HL-60 (cell line): Measurements from ENCODE around the gene KCND2.

Source experiments
- DNase-seq, 2 experiments: peaks; one replicate each; pipeline ENCODE4 v3.0.0-alpha.2; 2010 to 2020; ENCODE audit warnings: low read depth in 1 of 2, low spot score in 1 of 2
- H3K27ac ChIP-seq: fragments of 250-450 bp; sonication (Bioruptor Pico); replicated peaks from 2 replicates; pipeline ENCODE4 v1.5.1; 2020; ENCODE audit warnings: mild to moderate bottlenecking, moderate library complexity
- H3K27me3 ChIP-seq: fragments of 250-450 bp; sonication (Bioruptor Pico); 2 replicates; pipeline ENCODE4 v1.5.1; 2021; ENCODE audit warnings: mild to moderate bottlenecking, moderate library complexity; ENCODE audit not compliant: insufficient read depth, poor library complexity, severe bottlenecking
- H3K4me3 ChIP-seq: replicated peaks from 2 replicates; pipeline ENCODE4 v1.5.1; 2011; ENCODE audit warnings: mild to moderate bottlenecking, control low read depth, low read length; ENCODE audit not compliant: insufficient read depth
- GABPA ChIP-seq: IDR thresholded peaks from 2 replicates; pipeline ENCODE4 v1.6.1; 2012; ENCODE audit warnings: low read depth
- POLR2AphosphoS5 ChIP-seq: IDR thresholded peaks from 2 replicates; pipeline ENCODE4 v1.6.1; 2012; ENCODE audit warnings: low read depth
- SPI1 ChIP-seq: IDR thresholded peaks from 2 replicates; pipeline ENCODE4 v1.6.1; 2012; ENCODE audit warnings: low read depth, mild to moderate bottlenecking, borderline replicate concordance
- long read RNA-seq: library from polyadenylated mRNA; unstranded; transcript quantifications from one replicate; pipeline ENCODE4 v2.0.0, GENCODE V29; 2020
- TF ChIP-seq, protein P1 (sequence below): IDR thresholded peaks from one replicate; pipeline ENCODE4 v1.5.1; 2011; ENCODE audit warnings: low read length, control low read depth, inconsistent platforms; ENCODE audit not compliant: insufficient read depth
- TF ChIP-seq, protein P2 (sequence below): IDR thresholded peaks from 2 replicates; pipeline ENCODE4 v1.6.1; 2012; ENCODE audit warnings: low read depth; ENCODE audit not compliant: insufficient replicate concordance

The KCND2 gene
- long read RNA-seq = 0 reads

DNA sequence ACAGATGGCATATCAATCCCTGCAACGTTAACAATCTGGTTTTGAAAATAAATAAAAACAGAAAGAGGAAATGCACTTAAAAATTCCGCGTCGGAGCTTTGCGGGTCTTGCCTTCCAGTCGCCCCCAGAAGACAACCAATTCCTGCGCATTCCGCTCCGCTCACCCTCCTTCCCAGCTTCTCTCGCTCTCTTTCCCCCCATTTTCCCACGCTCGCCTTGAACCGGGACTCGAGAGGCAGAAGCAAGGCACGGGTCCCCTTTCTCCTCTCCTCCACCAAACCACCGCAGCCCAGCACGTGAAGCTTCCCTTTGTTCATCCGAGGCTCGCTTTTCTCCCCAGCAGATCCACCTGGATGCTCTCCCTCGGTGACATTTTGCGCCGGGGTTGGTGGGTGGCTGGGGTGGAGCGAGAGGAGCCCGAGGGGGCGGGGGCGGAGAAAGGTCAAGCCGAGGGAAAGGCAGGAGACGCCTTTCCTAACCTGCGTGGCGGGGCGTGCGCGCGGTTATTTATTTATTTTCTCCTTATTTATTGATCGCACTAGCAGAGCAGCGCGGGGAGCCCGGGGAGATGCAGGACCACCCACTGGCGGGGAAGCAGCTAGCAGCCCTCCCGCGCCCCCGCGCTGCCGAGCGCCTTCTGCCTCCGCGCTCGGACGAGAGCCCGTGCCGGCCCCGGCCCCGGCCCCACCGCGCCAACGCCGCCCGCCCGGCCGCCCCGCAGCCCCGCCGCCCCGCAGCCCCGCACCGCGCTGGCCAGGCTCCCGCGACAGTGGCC is at the start of gene KCND2:
KCND2 (plus strand) TSS at position 475 of the 775 bp plus-strand sequence.
- Histone ChIP-seq H3K27ac (no peak within 1 kb of the TSS), H3K27me3 (peaks cover 17% of the 10 kb centered on the region), H3K4me3 (peak within 1 kb of the TSS; percentile 36)
- TF ChIP-seq, protein P1, sequence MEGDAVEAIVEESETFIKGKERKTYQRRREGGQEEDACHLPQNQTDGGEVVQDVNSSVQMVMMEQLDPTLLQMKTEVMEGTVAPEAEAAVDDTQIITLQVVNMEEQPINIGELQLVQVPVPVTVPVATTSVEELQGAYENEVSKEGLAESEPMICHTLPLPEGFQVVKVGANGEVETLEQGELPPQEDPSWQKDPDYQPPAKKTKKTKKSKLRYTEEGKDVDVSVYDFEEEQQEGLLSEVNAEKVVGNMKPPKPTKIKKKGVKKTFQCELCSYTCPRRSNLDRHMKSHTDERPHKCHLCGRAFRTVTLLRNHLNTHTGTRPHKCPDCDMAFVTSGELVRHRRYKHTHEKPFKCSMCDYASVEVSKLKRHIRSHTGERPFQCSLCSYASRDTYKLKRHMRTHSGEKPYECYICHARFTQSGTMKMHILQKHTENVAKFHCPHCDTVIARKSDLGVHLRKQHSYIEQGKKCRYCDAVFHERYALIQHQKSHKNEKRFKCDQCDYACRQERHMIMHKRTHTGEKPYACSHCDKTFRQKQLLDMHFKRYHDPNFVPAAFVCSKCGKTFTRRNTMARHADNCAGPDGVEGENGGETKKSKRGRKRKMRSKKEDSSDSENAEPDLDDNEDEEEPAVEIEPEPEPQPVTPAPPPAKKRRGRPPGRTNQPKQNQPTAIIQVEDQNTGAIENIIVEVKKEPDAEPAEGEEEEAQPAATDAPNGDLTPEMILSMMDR = no peak
- TF ChIP-seq SPI1 = peak; percentile 47; the same call in 1 of the 2 replicates
- DNase-seq = peak in 1 of 2 experiments; percentile 9

DNA sequence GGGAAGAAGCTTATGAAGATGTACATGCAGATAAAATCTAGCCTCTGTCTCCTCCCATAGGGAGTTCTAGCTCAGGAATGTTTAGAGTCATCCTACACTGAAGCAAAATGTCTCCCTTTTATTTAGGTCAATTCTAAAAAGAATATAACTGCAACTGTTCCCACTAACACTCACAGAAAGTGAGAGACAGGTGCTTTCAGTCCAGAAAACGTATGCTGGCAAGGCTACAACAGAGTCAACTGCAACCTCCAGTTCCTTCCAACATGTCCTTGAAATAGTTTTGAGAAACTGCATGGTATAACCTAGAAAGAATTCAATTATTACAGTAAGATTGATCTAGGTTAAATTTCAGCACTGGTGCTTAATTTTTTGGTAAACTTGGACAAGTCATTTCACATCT is 46.8 kb upstream of the KCND2 start:
- TF ChIP-seq POLR2AphosphoS5 = no peak
- no peak for TF ChIP-seq SPI1
- TF ChIP-seq, protein P2, sequence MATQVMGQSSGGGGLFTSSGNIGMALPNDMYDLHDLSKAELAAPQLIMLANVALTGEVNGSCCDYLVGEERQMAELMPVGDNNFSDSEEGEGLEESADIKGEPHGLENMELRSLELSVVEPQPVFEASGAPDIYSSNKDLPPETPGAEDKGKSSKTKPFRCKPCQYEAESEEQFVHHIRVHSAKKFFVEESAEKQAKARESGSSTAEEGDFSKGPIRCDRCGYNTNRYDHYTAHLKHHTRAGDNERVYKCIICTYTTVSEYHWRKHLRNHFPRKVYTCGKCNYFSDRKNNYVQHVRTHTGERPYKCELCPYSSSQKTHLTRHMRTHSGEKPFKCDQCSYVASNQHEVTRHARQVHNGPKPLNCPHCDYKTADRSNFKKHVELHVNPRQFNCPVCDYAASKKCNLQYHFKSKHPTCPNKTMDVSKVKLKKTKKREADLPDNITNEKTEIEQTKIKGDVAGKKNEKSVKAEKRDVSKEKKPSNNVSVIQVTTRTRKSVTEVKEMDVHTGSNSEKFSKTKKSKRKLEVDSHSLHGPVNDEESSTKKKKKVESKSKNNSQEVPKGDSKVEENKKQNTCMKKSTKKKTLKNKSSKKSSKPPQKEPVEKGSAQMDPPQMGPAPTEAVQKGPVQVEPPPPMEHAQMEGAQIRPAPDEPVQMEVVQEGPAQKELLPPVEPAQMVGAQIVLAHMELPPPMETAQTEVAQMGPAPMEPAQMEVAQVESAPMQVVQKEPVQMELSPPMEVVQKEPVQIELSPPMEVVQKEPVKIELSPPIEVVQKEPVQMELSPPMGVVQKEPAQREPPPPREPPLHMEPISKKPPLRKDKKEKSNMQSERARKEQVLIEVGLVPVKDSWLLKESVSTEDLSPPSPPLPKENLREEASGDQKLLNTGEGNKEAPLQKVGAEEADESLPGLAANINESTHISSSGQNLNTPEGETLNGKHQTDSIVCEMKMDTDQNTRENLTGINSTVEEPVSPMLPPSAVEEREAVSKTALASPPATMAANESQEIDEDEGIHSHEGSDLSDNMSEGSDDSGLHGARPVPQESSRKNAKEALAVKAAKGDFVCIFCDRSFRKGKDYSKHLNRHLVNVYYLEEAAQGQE = no peak
- DNase-seq = no peak
- Histone ChIP-seq H3K27ac (no peak overlapping the region), H3K27me3 (no peaks in the 10 kb centered on the region), H3K4me3 (no peak overlapping the region)

DNA sequence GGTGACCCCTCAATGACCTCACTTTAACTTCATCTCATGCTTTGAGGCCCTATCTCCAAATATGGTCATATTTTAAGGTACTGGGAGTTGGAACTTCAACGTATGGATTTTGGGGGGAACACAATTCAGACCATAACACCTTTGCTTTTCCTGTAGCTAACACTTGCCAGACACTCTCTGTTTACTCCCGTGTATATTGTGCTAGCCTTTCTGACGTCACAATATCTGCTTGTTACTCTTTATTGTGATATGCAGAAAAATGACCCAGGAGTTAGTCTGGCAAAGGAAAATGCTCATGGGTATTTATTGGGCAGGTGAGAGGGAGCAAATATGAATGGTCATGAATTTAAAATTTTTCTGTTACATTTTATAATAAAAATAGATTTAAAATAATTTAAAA is 45.7 kb upstream of the KCND2 start:
- no peak for DNase-seq
- no peak overlapping the region for H3K27ac ChIP-seq
- no peaks in the 10 kb centered on the region for H3K27me3 ChIP-seq
- no peak overlapping the region for H3K4me3 ChIP-seq
- TF ChIP-seq, protein P1 = no peak
- TF ChIP-seq POLR2AphosphoS5 = no peak
- TF ChIP-seq SPI1 = no peak
- TF ChIP-seq, protein P2 = no peak
- TF ChIP-seq GABPA = no peak

DNA sequence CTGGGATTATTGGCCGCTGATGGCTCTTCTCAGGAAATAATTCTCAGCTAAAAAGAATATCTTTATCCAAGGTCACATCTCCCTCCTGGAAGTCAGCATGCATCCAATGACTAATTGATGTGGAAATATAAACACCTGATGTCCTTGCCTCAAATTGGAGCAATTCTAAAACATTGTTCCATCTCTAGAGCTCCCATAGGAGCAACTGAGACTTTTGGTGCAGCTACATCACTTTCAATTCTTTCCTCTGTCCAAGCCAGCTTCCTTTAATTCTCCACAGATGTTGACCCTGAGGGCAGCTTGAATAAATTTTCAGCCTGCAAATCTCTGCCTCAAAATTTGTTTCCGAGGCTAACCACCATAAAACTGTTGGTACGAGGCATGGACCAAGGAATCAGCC is 43.9 kb upstream of the KCND2 start:
- Histone ChIP-seq H3K27me3 (no peaks in the 10 kb centered on the region), H3K27ac (no peak overlapping the region), H3K4me3 (no peak overlapping the region)
- DNase-seq = no peak
- TF ChIP-seq POLR2AphosphoS5 (no peak), GABPA (no peak), SPI1 (no peak)
- TF ChIP-seq, protein P2 = no peak
- TF ChIP-seq, protein P1 = no peak
